HepG2 (cell line): ENCODE results near the gene TH.
A peak's percentile ranks its signal among the peaks of the same experiment; 100 is the strongest.

Experiments used
- GATAD2A ChIP-seq: IDR thresholded peaks from 2 replicates; pipeline ENCODE4 v1.6.1; 2016
- NCOR1 ChIP-seq: fragments of 200-600 bp; sonication (generic); IDR thresholded peaks from 2 replicates; pipeline ENCODE4 v1.7.0; 2017; ENCODE audit warnings: antibody characterized with exemption, low read length, borderline replicate concordance
- SALL1 ChIP-seq: sonication (generic); formaldehyde crosslinking; IDR thresholded peaks from 2 replicates; pipeline ENCODE4 v1.8.0; 2022; ENCODE audit warnings: mild to moderate bottlenecking, missing genetic modification reagents
- SIN3A ChIP-seq: IDR thresholded peaks from 2 replicates; pipeline ENCODE4 v1.6.1; 2011; ENCODE audit warnings: low read depth, mild to moderate bottlenecking, control low read depth, low read length, borderline replicate concordance
- U2AF2 ChIP-seq: fragments of 200-400 bp; formaldehyde crosslinking; IDR thresholded peaks from 2 replicates; pipeline ENCODE4 v1.6.1; 2017; ENCODE audit warnings: low read depth, mild to moderate bottlenecking, low read length
- TF ChIP-seq, protein P1 (sequence below): sonication (generic); formaldehyde crosslinking; IDR thresholded peaks from 2 replicates; pipeline ENCODE4 v1.5.0; 2020; ENCODE audit warnings: mild to moderate bottlenecking, missing genetic modification reagents, moderate library complexity
- TF ChIP-seq, protein P2 (sequence below): IDR thresholded peaks from 2 replicates; pipeline ENCODE4 v1.6.1; 2016; ENCODE audit warnings: missing compliant biosample characterization, missing genetic modification reagents, borderline replicate concordance

DNA sequence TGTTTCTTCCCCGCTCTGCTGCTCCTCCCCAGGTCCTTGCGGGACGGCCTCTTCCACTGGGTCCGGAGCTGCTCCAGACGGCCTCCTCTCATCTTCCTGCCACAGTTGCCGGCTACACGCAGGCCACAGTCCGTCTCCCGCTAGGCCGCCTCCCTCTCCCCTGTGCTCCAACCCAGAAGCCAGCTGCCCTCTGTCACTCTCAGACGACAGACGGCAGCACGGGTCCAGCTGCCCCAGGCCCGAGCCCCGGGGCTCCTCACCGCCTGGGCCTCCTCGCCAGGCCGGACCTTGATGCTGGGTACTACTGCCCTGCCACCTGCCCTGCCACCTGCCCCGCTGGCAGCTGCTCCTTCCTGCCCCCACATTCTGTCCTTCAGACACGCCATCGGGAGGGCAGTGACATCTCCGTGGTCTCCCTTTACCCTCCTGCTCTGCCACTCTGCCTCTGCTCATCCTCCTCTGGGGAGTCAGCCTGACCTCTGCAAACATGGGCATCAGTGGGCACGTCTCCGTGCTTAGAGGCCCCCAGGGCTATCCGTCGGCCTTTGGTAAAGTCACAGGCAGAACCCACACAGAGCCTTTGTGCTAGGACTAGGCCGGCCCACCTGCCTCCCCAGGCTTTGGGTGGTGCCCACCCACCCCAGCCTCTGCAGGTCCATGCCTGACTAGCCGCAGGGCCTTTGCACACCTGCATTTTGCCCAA lies 43.1 kb upstream of the TH start:
- TF ChIP-seq GATAD2A (CRISPR knock-in tag) (no peak), SALL1 (CRISPR knock-in tag) (0 out of 2 replicates have a peak, but pooled peaks have one; percentile 32), SIN3A (no peak), NCOR1 (no peak), U2AF2 (no peak)
- TF ChIP-seq, protein P1, sequence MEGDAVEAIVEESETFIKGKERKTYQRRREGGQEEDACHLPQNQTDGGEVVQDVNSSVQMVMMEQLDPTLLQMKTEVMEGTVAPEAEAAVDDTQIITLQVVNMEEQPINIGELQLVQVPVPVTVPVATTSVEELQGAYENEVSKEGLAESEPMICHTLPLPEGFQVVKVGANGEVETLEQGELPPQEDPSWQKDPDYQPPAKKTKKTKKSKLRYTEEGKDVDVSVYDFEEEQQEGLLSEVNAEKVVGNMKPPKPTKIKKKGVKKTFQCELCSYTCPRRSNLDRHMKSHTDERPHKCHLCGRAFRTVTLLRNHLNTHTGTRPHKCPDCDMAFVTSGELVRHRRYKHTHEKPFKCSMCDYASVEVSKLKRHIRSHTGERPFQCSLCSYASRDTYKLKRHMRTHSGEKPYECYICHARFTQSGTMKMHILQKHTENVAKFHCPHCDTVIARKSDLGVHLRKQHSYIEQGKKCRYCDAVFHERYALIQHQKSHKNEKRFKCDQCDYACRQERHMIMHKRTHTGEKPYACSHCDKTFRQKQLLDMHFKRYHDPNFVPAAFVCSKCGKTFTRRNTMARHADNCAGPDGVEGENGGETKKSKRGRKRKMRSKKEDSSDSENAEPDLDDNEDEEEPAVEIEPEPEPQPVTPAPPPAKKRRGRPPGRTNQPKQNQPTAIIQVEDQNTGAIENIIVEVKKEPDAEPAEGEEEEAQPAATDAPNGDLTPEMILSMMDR (CRISPR knock-in tag) = no peak
- TF ChIP-seq, protein P2, sequence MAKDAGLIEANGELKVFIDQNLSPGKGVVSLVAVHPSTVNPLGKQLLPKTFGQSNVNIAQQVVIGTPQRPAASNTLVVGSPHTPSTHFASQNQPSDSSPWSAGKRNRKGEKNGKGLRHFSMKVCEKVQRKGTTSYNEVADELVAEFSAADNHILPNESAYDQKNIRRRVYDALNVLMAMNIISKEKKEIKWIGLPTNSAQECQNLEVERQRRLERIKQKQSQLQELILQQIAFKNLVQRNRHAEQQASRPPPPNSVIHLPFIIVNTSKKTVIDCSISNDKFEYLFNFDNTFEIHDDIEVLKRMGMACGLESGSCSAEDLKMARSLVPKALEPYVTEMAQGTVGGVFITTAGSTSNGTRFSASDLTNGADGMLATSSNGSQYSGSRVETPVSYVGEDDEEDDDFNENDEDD (CRISPR knock-in tag) = no peak
